HL-60 (cell line): ENCODE measurements around the gene PITPNM3.
A peak's percentile ranks its signal among the peaks of the same experiment; 100 is the strongest.
"Not testable (repeated sequence)": the region's sequence is repeated elsewhere in the genome, so short reads cannot be mapped to it uniquely, and the experiment has no call there.

Experiments
- DNase-seq, 2 experiments: peaks; one replicate each; pipeline ENCODE4 v3.0.0-alpha.2; 2010 to 2020; ENCODE audit warnings: low read depth in 1 of 2, low spot score in 1 of 2
- H3K27ac ChIP-seq: fragments of 250-450 bp; sonication (Bioruptor Pico); replicated peaks from 2 replicates; pipeline ENCODE4 v1.5.1; 2020; ENCODE audit warnings: mild to moderate bottlenecking, moderate library complexity
- H3K27me3 ChIP-seq: fragments of 250-450 bp; sonication (Bioruptor Pico); 2 replicates; pipeline ENCODE4 v1.5.1; 2021; ENCODE audit warnings: mild to moderate bottlenecking, moderate library complexity; ENCODE audit not compliant: insufficient read depth, poor library complexity, severe bottlenecking
- H3K4me3 ChIP-seq: replicated peaks from 2 replicates; pipeline ENCODE4 v1.5.1; 2011; ENCODE audit warnings: mild to moderate bottlenecking, control low read depth, low read length; ENCODE audit not compliant: insufficient read depth
- GABPA ChIP-seq: IDR thresholded peaks from 2 replicates; pipeline ENCODE4 v1.6.1; 2012; ENCODE audit warnings: low read depth
- POLR2AphosphoS5 ChIP-seq: IDR thresholded peaks from 2 replicates; pipeline ENCODE4 v1.6.1; 2012; ENCODE audit warnings: low read depth
- REST ChIP-seq: IDR thresholded peaks from 2 replicates; pipeline ENCODE4 v1.6.1; 2012; ENCODE audit warnings: low read depth; ENCODE audit not compliant: insufficient replicate concordance
- SPI1 ChIP-seq: IDR thresholded peaks from 2 replicates; pipeline ENCODE4 v1.6.1; 2012; ENCODE audit warnings: low read depth, mild to moderate bottlenecking, borderline replicate concordance
- TF ChIP-seq, protein P1 (sequence below): IDR thresholded peaks from one replicate; pipeline ENCODE4 v1.5.1; 2011; ENCODE audit warnings: low read length, control low read depth, inconsistent platforms; ENCODE audit not compliant: insufficient read depth

The PITPNM3 gene

GRCh38 chr17:6596081-6596480 lies 39.7 kb upstream of the PITPNM3 start:
- Histone ChIP-seq H3K4me3 (no peak overlapping the region), H3K27ac (no peak overlapping the region), H3K27me3 (no peaks in the 10 kb centered on the region)
- TF ChIP-seq SPI1 (no peak), GABPA (no peak), POLR2AphosphoS5 (no peak)
- TF ChIP-seq, protein P1, sequence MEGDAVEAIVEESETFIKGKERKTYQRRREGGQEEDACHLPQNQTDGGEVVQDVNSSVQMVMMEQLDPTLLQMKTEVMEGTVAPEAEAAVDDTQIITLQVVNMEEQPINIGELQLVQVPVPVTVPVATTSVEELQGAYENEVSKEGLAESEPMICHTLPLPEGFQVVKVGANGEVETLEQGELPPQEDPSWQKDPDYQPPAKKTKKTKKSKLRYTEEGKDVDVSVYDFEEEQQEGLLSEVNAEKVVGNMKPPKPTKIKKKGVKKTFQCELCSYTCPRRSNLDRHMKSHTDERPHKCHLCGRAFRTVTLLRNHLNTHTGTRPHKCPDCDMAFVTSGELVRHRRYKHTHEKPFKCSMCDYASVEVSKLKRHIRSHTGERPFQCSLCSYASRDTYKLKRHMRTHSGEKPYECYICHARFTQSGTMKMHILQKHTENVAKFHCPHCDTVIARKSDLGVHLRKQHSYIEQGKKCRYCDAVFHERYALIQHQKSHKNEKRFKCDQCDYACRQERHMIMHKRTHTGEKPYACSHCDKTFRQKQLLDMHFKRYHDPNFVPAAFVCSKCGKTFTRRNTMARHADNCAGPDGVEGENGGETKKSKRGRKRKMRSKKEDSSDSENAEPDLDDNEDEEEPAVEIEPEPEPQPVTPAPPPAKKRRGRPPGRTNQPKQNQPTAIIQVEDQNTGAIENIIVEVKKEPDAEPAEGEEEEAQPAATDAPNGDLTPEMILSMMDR, result no peak
- no peak for DNase-seq

DNA sequence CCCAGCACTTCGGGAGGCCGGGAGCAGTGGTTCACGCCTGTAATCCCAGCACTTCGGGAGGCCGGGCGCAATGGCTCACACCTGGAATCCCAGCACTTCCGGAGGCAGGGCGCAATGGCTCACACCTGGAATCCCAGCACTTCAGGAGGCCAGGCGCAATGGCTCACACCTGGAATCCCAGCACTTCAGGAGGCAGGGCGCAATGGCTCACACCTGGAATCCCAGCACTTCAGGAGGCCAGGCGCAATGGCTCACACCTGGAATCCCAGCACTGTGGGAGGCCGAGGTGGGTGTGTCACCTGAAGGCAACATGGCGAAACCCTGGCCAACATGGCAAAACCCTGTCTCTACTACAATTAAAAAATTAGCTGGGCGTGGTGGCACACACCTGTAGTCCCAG lies 37.0 kb upstream of the PITPNM3 start:
- DNase-seq, H3K27ac ChIP-seq, H3K4me3 ChIP-seq: not testable (repeated sequence)

DNA sequence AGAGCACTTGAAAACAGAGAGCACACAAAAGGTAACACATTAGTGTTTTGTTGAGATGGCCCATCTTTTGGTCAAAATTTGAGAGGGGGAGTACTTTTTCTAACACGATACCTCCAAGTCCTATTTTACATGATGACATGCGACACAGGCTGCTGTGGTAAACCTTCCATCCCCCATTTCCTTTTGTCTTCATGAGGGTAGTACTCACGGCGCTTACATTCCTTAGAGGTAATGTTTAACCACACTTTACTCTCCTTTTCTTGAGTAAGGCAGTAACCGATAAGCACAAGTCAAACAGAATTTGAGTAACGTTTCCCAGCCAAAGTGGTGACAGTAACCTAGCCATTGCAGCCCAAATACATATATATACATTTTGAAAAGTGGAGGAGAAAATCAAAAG lies 35.8 kb upstream of the PITPNM3 start:
- TF ChIP-seq, protein P1, result no peak
- TF ChIP-seq POLR2AphosphoS5 (no peak), REST (no peak), GABPA (no peak), SPI1 (no peak)
- Histone ChIP-seq H3K4me3 (no peak overlapping the region), H3K27ac (no peak overlapping the region), H3K27me3 (no peaks in the 10 kb centered on the region)
- DNase-seq, result no peak

More for the DNA sequence above, 37.0 kb upstream of the PITPNM3 start:
- H3K27me3 ChIP-seq, result not testable (repeated sequence)

DNA sequence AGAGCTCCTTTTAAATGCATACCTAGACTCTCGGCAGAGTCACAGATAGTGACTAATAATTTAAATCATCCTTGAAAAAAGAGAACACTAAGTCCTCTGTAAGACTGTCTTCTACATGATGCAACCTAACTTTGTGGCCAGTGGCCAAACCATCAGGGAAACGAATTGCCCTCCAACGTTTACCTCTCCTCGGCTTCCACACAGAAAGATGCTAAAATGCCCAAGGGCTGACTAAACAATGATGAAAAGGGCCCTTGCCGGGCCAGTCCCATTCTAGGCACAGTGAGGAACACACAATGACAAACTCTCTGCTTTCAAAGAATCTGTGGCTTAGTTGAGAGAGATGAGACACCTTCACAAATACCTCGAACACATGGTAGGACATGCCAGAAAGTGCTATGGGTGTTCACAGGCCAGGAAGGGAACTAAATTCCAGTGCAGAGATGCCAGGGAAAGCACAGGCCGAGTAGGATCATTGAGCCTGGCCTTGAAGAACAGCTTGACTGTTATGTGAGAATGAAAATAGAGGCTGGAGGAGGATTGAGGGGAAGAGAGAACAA lies 35.3 kb upstream of the PITPNM3 start:
- TF ChIP-seq GABPA (no peak), SPI1 (no peak), REST (no peak), POLR2AphosphoS5 (no peak)
- TF ChIP-seq, protein P1, result no peak
- Histone ChIP-seq H3K27me3 (no peaks in the 10 kb centered on the region), H3K27ac (no peak overlapping the region), H3K4me3 (no peak overlapping the region)
- peak in 1 of 2 experiments; percentile 3 for DNase-seq
